Vagina (tissue), 2 donors: ENCODE data around the gene LRRC74B.
"Not testable (repeated sequence)": the region's sequence is repeated elsewhere in the genome, so short reads cannot be mapped to it uniquely, and the experiment has no call there.

ENCODE experiments used
- POLR2A ChIP-seq, 2 donors: fragments of 450-650 bp; IDR thresholded peaks; one replicate each; pipeline ENCODE4 v1.6.1; 2017; ENCODE audit warnings: antibody characterized with exemption in 2 of 2, mild to moderate bottlenecking in 2 of 2, moderate library complexity in 2 of 2
- POLR2AphosphoS5 ChIP-seq, 2 donors: sonication (generic); formaldehyde crosslinking; IDR thresholded peaks; one replicate each; pipeline ENCODE4 v1.9.0; 2017; ENCODE audit warnings: antibody characterized with exemption in 2 of 2, mild to moderate bottlenecking in 2 of 2, low read depth in 1 of 2; ENCODE audit not compliant: insufficient read depth in 1 of 2
- TF ChIP-seq, protein P1 (sequence below), 3 experiments: fragments of 450-650 bp in 2 of 3; fragments of 200-600 bp in 1 of 3; sonication (generic) in 1 of 3; IDR thresholded peaks; one replicate each; pipeline ENCODE4 v1.5.1; 2017 to 2019; ENCODE audit warnings: antibody characterized with exemption in 3 of 3, mild to moderate bottlenecking in 2 of 3, moderate library complexity in 2 of 3

DNA sequence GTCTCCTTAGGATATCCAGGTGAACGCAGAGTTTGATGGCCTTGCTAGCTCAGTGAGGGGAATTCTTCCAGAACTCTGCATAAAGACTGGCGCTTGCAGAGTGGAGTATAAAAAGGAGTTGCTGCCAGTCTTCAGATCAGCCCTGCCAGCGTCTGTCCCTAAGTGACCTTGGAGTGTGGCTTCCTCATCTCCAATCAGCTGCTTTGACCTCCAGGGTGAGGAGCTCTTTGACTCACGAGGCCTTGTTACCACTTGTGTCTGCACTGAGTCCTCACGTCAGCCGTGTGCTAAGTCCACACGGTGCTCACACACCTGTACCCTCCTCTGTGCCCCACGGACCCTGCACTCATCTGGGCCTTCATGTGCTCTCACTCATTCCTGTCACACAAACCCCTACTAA lies 14.6 kb downstream of the LRRC74B start:
- TF ChIP-seq, protein P1, sequence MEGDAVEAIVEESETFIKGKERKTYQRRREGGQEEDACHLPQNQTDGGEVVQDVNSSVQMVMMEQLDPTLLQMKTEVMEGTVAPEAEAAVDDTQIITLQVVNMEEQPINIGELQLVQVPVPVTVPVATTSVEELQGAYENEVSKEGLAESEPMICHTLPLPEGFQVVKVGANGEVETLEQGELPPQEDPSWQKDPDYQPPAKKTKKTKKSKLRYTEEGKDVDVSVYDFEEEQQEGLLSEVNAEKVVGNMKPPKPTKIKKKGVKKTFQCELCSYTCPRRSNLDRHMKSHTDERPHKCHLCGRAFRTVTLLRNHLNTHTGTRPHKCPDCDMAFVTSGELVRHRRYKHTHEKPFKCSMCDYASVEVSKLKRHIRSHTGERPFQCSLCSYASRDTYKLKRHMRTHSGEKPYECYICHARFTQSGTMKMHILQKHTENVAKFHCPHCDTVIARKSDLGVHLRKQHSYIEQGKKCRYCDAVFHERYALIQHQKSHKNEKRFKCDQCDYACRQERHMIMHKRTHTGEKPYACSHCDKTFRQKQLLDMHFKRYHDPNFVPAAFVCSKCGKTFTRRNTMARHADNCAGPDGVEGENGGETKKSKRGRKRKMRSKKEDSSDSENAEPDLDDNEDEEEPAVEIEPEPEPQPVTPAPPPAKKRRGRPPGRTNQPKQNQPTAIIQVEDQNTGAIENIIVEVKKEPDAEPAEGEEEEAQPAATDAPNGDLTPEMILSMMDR (IDR thresholded peaks at IDR 0.05), result not testable (repeated sequence)
- not testable (repeated sequence) for TF ChIP-seq POLR2A (IDR thresholded peaks at IDR 0.05); POLR2AphosphoS5 (IDR thresholded peaks at IDR 0.05; ENCODE audit: insufficient read depth in 1 of 2, low read depth in 1 of 2)
